ENCODE measurements around the gene NEU1.
"Not testable (repeated sequence)": the region's sequence is repeated elsewhere in the genome, so short reads cannot be mapped to it uniquely, and the experiment has no call there.

NEU1 gene

DNA sequence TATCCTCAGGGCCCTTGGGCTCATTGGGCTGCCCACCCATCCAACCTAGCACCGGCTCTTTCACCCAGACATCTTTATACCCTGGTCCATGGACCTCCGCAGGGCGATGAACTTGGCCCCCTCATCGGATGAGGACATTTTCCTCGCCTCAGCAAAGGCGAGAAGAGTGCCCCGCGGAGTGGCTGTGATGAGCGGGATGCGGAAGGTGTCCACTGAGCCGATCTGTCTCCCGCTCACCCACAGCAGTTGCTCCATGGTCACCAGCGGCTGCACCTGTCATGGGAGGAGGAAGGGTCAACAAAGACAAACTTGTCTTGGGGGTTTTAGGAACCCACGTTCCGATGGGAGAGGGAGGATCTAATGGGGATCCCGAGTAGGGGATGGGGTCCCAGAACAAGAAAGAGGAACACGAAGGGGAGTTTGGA is 690 bp downstream of the NEU1 start:
- TF ChIP-seq YY1 (IDR thresholded peaks at IDR 0.05; ENCODE audit: insufficient read depth, insufficient read length) (no peak), ZNF274 (IDR thresholded peaks at IDR 0.05; ENCODE audit: low read depth, low read length) (no peak), SUZ12 (IDR thresholded peaks at IDR 0.05; ENCODE audit: extremely low read depth, insufficient read depth, insufficient read length) (no peak)
- no peak for DNase-seq (ENCODE audit: low read depth, low spot score)
- Histone ChIP-seq H3K27me3 (ENCODE audit: insufficient read depth, insufficient read length) (no peaks in the 10 kb centered on the region), H3K9me3 (ENCODE audit: insufficient read depth, low read length) (no peaks in the 10 kb centered on the region), H3K4me1 (ENCODE audit: insufficient read depth, insufficient read length) (peaks cover 4% of the 10 kb centered on the region), H3K9ac (ENCODE audit: insufficient read length, low read depth) (peak overlapping the region; percentile 93), H3K4me3 (ENCODE audit: insufficient read length, low read depth) (peak overlapping the region; percentile 84), H3K36me3 (ENCODE audit: insufficient read depth, insufficient read length, low read length) (peaks cover 33% of the 10 kb centered on the region)

GRCh38 chr6:31861150-31861549 is 1.5 kb downstream of the NEU1 start:
- Histone ChIP-seq H3K27me3 (ENCODE audit: insufficient read depth, insufficient read length) (no peaks in the 10 kb centered on the region), H3K9me3 (ENCODE audit: insufficient read depth, low read length) (no peaks in the 10 kb centered on the region), H3K4me1 (ENCODE audit: insufficient read depth, insufficient read length) (peaks cover 4% of the 10 kb centered on the region), H3K4me3 (ENCODE audit: insufficient read length, low read depth) (no peak overlapping the region), H3K9ac (ENCODE audit: insufficient read length, low read depth) (no peak overlapping the region), H3K36me3 (ENCODE audit: insufficient read depth, insufficient read length, low read length) (peaks cover 33% of the 10 kb centered on the region)
- no peak for DNase-seq (ENCODE audit: low read depth, low spot score)
- TF ChIP-seq SUZ12 (IDR thresholded peaks at IDR 0.05; ENCODE audit: extremely low read depth, insufficient read depth, insufficient read length) (no peak), ZNF274 (IDR thresholded peaks at IDR 0.05; ENCODE audit: low read depth, low read length) (no peak), YY1 (IDR thresholded peaks at IDR 0.05; ENCODE audit: insufficient read depth, insufficient read length) (no peak)

GRCh38 chr6:31860349-31860748 is 2.3 kb downstream of the NEU1 start:
- H3K36me3 ChIP-seq (ENCODE audit: insufficient read depth, insufficient read length, low read length): peaks cover 33% of the 10 kb centered on the region
- peaks cover 4% of the 10 kb centered on the region; the same call in 1 of the 2 replicates for H3K9me3 ChIP-seq (ENCODE audit: insufficient read depth, low read length)
- no peak overlapping the region for H3K9ac ChIP-seq (ENCODE audit: insufficient read length, low read depth)
- no peak for DNase-seq (ENCODE audit: low read depth, low spot score)
- H3K4me3 ChIP-seq (ENCODE audit: insufficient read length, low read depth): no peak overlapping the region
- H3K27me3 ChIP-seq (ENCODE audit: insufficient read depth, insufficient read length): no peaks in the 10 kb centered on the region
- peaks cover 4% of the 10 kb centered on the region for H3K4me1 ChIP-seq (ENCODE audit: insufficient read depth, insufficient read length)
- TF ChIP-seq ZNF274 (IDR thresholded peaks at IDR 0.05; ENCODE audit: low read depth, low read length) (no peak), SUZ12 (IDR thresholded peaks at IDR 0.05; ENCODE audit: extremely low read depth, insufficient read depth, insufficient read length) (no peak), YY1 (IDR thresholded peaks at IDR 0.05; ENCODE audit: insufficient read depth, insufficient read length) (no peak)

DNA sequence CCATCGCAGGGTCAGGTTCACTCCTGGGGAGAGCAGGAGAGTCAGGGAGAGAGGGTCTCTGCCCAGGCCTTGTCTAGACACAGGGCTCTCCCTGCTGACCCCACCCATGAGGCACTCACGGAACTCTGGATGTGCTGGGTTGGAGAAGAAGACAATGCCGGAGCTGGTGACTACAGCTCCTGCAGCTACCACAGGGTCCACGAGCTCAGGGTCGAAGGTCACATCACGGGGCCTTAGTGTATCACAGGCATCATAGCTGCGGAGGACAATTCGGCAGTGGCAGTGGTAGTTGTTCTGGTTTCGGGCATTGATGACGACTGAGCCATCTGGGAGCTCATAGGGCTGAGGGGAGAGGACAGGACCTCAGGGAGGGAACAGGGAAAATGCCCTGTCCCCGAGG is 2.7 kb downstream of the NEU1 start:
- H3K9me3 ChIP-seq (ENCODE audit: insufficient read depth, low read length): peaks cover 6% of the 10 kb centered on the region; the same call in 1 of the 2 replicates
- no peak for DNase-seq (ENCODE audit: low read depth, low spot score)
- no peaks in the 10 kb centered on the region for H3K27me3 ChIP-seq (ENCODE audit: insufficient read depth, insufficient read length)
- TF ChIP-seq ZNF274 (IDR thresholded peaks at IDR 0.05; ENCODE audit: low read depth, low read length): no peak
- no peak for TF ChIP-seq YY1 (IDR thresholded peaks at IDR 0.05; ENCODE audit: insufficient read depth, insufficient read length)
- no peak for TF ChIP-seq SUZ12 (IDR thresholded peaks at IDR 0.05; ENCODE audit: extremely low read depth, insufficient read depth, insufficient read length)
- H3K4me3 ChIP-seq (ENCODE audit: insufficient read length, low read depth): no peak overlapping the region
- H3K4me1 ChIP-seq (ENCODE audit: insufficient read depth, insufficient read length): peaks cover 4% of the 10 kb centered on the region
- H3K9ac ChIP-seq (ENCODE audit: insufficient read length, low read depth): no peak overlapping the region
- H3K36me3 ChIP-seq (ENCODE audit: insufficient read depth, insufficient read length, low read length): peaks cover 33% of the 10 kb centered on the region

DNA sequence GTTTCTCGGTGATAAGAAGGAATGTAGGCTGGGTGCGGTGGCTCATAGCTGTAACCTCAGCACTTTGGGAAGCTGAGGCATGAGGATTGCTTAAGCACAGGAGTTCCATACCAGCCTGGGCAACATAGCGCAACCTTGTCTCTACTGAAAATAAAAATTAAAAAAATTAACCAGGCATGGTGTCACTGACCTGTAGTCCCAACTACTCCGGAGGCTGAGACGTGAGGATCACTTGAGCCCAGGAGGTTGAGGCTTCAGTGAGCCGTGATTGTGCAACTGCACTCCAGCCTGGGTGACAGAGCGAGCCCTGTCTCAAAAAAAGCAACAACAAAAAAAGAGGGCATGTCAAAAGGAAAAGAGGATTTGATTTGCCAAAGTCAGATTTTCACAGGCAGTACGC is 3.9 kb downstream of the NEU1 start:
- H3K4me3 ChIP-seq (ENCODE audit: insufficient read length, low read depth): no peak overlapping the region
- TF ChIP-seq YY1 (IDR thresholded peaks at IDR 0.05; ENCODE audit: insufficient read depth, insufficient read length): no peak
- TF ChIP-seq SUZ12 (IDR thresholded peaks at IDR 0.05; ENCODE audit: extremely low read depth, insufficient read depth, insufficient read length): no peak
- TF ChIP-seq ZNF274 (IDR thresholded peaks at IDR 0.05; ENCODE audit: low read depth, low read length): no peak
- no peak for DNase-seq (ENCODE audit: low read depth, low spot score)
- H3K27me3 ChIP-seq (ENCODE audit: insufficient read depth, insufficient read length): no peaks in the 10 kb centered on the region
- peaks cover 6% of the 10 kb centered on the region; the same call in 1 of the 2 replicates for H3K9me3 ChIP-seq (ENCODE audit: insufficient read depth, low read length)
- peaks cover 33% of the 10 kb centered on the region for H3K36me3 ChIP-seq (ENCODE audit: insufficient read depth, insufficient read length, low read length)
- peaks cover 1% of the 10 kb centered on the region for H3K4me1 ChIP-seq (ENCODE audit: insufficient read depth, insufficient read length)
- H3K9ac ChIP-seq (ENCODE audit: insufficient read length, low read depth): no peak overlapping the region

DNA sequence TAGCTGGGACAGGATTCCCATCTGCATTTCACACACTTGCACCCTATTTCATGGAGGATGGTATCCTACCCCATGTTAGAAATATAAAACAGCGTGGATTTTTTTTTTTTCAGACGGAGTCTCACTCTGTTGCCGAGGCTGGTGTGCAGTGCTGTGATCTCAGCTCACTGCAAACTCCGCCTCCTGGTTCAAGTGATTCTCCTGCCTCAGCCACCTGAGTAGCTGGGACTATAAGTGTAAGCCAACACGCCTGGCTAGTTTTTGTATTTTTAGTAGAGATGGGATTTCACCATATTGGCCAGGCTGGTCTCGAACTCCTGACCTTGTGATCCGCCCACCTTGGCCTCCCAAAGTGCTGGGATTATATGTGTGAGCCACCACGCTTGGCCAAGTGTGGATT is 4.8 kb downstream of the NEU1 start:
- not testable (repeated sequence) for H3K9ac ChIP-seq (ENCODE audit: insufficient read length, low read depth); H3K4me3 ChIP-seq (ENCODE audit: insufficient read length, low read depth); H3K9me3 ChIP-seq (ENCODE audit: insufficient read depth, low read length); H3K27me3 ChIP-seq (ENCODE audit: insufficient read depth, insufficient read length); H3K4me1 ChIP-seq (ENCODE audit: insufficient read depth, insufficient read length); DNase-seq (ENCODE audit: low read depth, low spot score)
- H3K36me3 ChIP-seq (ENCODE audit: insufficient read depth, insufficient read length, low read length): peaks cover 33% of the 10 kb centered on the region

- H3K4me3 ChIP-seq (ENCODE audit: insufficient read length, low read depth); DNase-seq (ENCODE audit: low read depth, low spot score); H3K4me1 ChIP-seq (ENCODE audit: insufficient read depth, insufficient read length); H3K9ac ChIP-seq (ENCODE audit: insufficient read length, low read depth); H3K36me3 ChIP-seq (ENCODE audit: insufficient read depth, insufficient read length, low read length); H3K27me3 ChIP-seq (ENCODE audit: insufficient read depth, insufficient read length): not testable (repeated sequence)
- H3K9me3 ChIP-seq (ENCODE audit: insufficient read depth, low read length): peaks cover 18% of the 10 kb centered on the region; the same call in 1 of the 2 replicates
These were observed 10.5 kb downstream of the NEU1 start for GRCh38 chr6:31851980-31852718.
